HEK293 (cell line): ENCODE results near the gene SCN4B.

Source experiments
- CTCF ChIA-PET: fragments of 350-600 bp; formaldehyde crosslinking; extraction: SDS; loops from one replicate; lab custom pipeline; 2021; ENCODE audit warnings: antibody characterized with exemption; lab: Yijun Ruan, JAX
- POLR2A ChIA-PET: fragments of 300-600 bp; formaldehyde crosslinking; extraction: SDS; loops from one replicate; lab custom pipeline; 2020; ENCODE audit warnings: antibody characterized with exemption, inconsistent platforms; lab: Yijun Ruan, JAX
- H3K27ac ChIP-seq: fragments of 200-500 bp; sonication (Bioruptor generic); 2 replicates; pipeline ENCODE4 v1.5.1; 2014; ENCODE audit warnings: low read depth, low read length, control low read depth, inconsistent platforms; ENCODE audit errors: extremely low read depth
- H3K36me3 ChIP-seq, 2 experiments: fragments of 200-500 bp in 1 of 2; sonication (Bioruptor generic) in 1 of 2; 1 replicate in 1 of 2; 2 replicates in 1 of 2; pipeline ENCODE4 v1.5.1; 2014 to 2017; ENCODE audit warnings: inconsistent platforms in 2 of 2, low read length in 2 of 2; ENCODE audit not compliant: control insufficient read depth in 2 of 2, insufficient read depth in 1 of 2
- H3K4me1 ChIP-seq: fragments of 200-500 bp; sonication (Bioruptor generic); 2 replicates; pipeline ENCODE4 v1.5.1; 2014; ENCODE audit warnings: mild to moderate bottlenecking, low read length, inconsistent platforms; ENCODE audit not compliant: control insufficient read depth, insufficient read depth
- H3K4me3 ChIP-seq: 2 replicates; pipeline ENCODE4 v1.5.1; 2011; ENCODE audit warnings: low read depth, mild to moderate bottlenecking, control low read depth, low read length, moderate library complexity
- H3K9me3 ChIP-seq: fragments of 200-500 bp; sonication (Bioruptor generic); 2 replicates; pipeline ENCODE4 v1.5.1; 2014; ENCODE audit warnings: low read depth, low read length, inconsistent platforms; ENCODE audit not compliant: control insufficient read depth, insufficient read depth
- GLI2 ChIP-seq: fragments of 450-650 bp; formaldehyde crosslinking; IDR thresholded peaks from 2 replicates; pipeline ENCODE4; 2017; ENCODE audit warnings: missing biosample characterization, missing genetic modification characterization, low read depth, borderline replicate concordance
- KLF10 ChIP-seq: fragments of 450-650 bp; IDR thresholded peaks from 2 replicates; pipeline ENCODE4 v1.5.1; 2018; ENCODE audit warnings: missing biosample characterization, mild to moderate bottlenecking, missing genetic modification characterization
- REST ChIP-seq: fragments of 450-650 bp; formaldehyde crosslinking; IDR thresholded peaks from 2 replicates; pipeline ENCODE4 v1.5.1; 2016; ENCODE audit warnings: missing biosample characterization, missing genetic modification characterization
- ZBTB1 ChIP-seq: fragments of 450-650 bp; formaldehyde crosslinking; IDR thresholded peaks from 2 replicates; pipeline ENCODE4 v1.5.1; 2016; ENCODE audit warnings: missing biosample characterization, missing genetic modification characterization
- ZBTB20 ChIP-seq: fragments of 450-650 bp; formaldehyde crosslinking; IDR thresholded peaks from 2 replicates; pipeline ENCODE4 v1.5.1; 2016; ENCODE audit warnings: missing biosample characterization, missing genetic modification characterization
- ZBTB49 ChIP-seq: fragments of 450-650 bp; formaldehyde crosslinking; IDR thresholded peaks from 2 replicates; pipeline ENCODE4 v1.5.1; 2016; ENCODE audit warnings: missing biosample characterization, missing genetic modification characterization, low read depth
- ZFP69B ChIP-seq: fragments of 450-650 bp; formaldehyde crosslinking; IDR thresholded peaks from 2 replicates; pipeline ENCODE4 v1.5.1; 2016; ENCODE audit warnings: missing biosample characterization, missing genetic modification characterization
- ZNF274 ChIP-seq, 2 experiments: fragments of 200-500 bp in 1 of 2; fragments of 450-650 bp in 1 of 2; sonication (Bioruptor generic) in 1 of 2; formaldehyde crosslinking in 1 of 2; IDR thresholded peaks; 2 replicates each; pipeline versions ENCODE4 v1.5.1 to v1.6.1; 2014 to 2016; ENCODE audit warnings: borderline replicate concordance in 1 of 2, inconsistent platforms in 1 of 2, low read length in 1 of 2, missing biosample characterization in 1 of 2, missing genetic modification characterization in 1 of 2
- ZNF37A ChIP-seq: fragments of 450-650 bp; IDR thresholded peaks from 2 replicates; pipeline ENCODE4 v1.5.1; 2018; ENCODE audit warnings: missing biosample characterization, missing genetic modification characterization
- ZNF416 ChIP-seq: fragments of 450-650 bp; formaldehyde crosslinking; IDR thresholded peaks from 2 replicates; pipeline ENCODE4 v1.5.1; 2016; ENCODE audit warnings: missing biosample characterization, missing genetic modification characterization
- ZNF548 ChIP-seq: fragments of 450-650 bp; formaldehyde crosslinking; IDR thresholded peaks from 2 replicates; pipeline ENCODE4 v1.5.1; 2016; ENCODE audit warnings: missing biosample characterization, missing genetic modification characterization
- ZNF830 ChIP-seq: fragments of 450-650 bp; IDR thresholded peaks from 2 replicates; pipeline ENCODE4 v1.5.0; 2018; ENCODE audit warnings: missing biosample characterization, missing genetic modification characterization, low read depth, mild to moderate bottlenecking, moderate library complexity
- ZXDB ChIP-seq: fragments of 450-650 bp; formaldehyde crosslinking; IDR thresholded peaks from 2 replicates; pipeline ENCODE4 v1.5.1; 2016; ENCODE audit warnings: missing biosample characterization, missing genetic modification characterization
- TF ChIP-seq, protein P1 (sequence below): fragments of 450-650 bp; formaldehyde crosslinking; IDR thresholded peaks from 2 replicates; pipeline ENCODE4 v1.5.0; 2017; ENCODE audit warnings: missing biosample characterization, missing genetic modification characterization, borderline replicate concordance
- TF ChIP-seq, protein P2 (sequence below): fragments of 450-650 bp; formaldehyde crosslinking; IDR thresholded peaks from 2 replicates; pipeline ENCODE4 v1.5.1; 2017; ENCODE audit warnings: missing biosample characterization, missing genetic modification characterization
- TF ChIP-seq, protein P3 (sequence below): fragments of 450-650 bp; formaldehyde crosslinking; IDR thresholded peaks from 2 replicates; pipeline ENCODE4 v1.5.1; 2017; ENCODE audit warnings: missing biosample characterization, missing genetic modification characterization

SCN4B gene

GRCh38 chr11:118136341-118136740 lies 16.3 kb downstream of the SCN4B start:
- no peak overlapping the region for H3K27ac ChIP-seq
- TF ChIP-seq ZNF37A (tag by site-specific recombination) = no peak
- TF ChIP-seq ZNF416 = no peak
- no peak for TF ChIP-seq KLF10 (tag by site-specific recombination)
- TF ChIP-seq ZXDB (tag by site-specific recombination) = no peak
- no peak for TF ChIP-seq ZBTB49
- no peak for TF ChIP-seq ZBTB1 (tag by site-specific recombination)
- TF ChIP-seq, protein P1, sequence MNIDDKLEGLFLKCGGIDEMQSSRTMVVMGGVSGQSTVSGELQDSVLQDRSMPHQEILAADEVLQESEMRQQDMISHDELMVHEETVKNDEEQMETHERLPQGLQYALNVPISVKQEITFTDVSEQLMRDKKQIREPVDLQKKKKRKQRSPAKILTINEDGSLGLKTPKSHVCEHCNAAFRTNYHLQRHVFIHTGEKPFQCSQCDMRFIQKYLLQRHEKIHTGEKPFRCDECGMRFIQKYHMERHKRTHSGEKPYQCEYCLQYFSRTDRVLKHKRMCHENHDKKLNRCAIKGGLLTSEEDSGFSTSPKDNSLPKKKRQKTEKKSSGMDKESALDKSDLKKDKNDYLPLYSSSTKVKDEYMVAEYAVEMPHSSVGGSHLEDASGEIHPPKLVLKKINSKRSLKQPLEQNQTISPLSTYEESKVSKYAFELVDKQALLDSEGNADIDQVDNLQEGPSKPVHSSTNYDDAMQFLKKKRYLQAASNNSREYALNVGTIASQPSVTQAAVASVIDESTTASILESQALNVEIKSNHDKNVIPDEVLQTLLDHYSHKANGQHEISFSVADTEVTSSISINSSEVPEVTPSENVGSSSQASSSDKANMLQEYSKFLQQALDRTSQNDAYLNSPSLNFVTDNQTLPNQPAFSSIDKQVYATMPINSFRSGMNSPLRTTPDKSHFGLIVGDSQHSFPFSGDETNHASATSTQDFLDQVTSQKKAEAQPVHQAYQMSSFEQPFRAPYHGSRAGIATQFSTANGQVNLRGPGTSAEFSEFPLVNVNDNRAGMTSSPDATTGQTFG = no peak
- TF ChIP-seq REST (tag by site-specific recombination) = no peak
- TF ChIP-seq ZNF274 (IDR thresholded peaks at IDR 0.05; ENCODE audit: low read length) = no peak
- no peak for TF ChIP-seq ZNF274 (tag by site-specific recombination; IDR thresholded peaks at IDR 0.05; ENCODE audit: borderline replicate concordance)
- no peak for TF ChIP-seq ZFP69B (tag by site-specific recombination)
- TF ChIP-seq, protein P2, sequence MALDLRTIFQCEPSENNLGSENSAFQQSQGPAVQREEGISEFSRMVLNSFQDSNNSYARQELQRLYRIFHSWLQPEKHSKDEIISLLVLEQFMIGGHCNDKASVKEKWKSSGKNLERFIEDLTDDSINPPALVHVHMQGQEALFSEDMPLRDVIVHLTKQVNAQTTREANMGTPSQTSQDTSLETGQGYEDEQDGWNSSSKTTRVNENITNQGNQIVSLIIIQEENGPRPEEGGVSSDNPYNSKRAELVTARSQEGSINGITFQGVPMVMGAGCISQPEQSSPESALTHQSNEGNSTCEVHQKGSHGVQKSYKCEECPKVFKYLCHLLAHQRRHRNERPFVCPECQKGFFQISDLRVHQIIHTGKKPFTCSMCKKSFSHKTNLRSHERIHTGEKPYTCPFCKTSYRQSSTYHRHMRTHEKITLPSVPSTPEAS (tag by site-specific recombination) = no peak
- TF ChIP-seq GLI2 = no peak
- TF ChIP-seq, protein P3, sequence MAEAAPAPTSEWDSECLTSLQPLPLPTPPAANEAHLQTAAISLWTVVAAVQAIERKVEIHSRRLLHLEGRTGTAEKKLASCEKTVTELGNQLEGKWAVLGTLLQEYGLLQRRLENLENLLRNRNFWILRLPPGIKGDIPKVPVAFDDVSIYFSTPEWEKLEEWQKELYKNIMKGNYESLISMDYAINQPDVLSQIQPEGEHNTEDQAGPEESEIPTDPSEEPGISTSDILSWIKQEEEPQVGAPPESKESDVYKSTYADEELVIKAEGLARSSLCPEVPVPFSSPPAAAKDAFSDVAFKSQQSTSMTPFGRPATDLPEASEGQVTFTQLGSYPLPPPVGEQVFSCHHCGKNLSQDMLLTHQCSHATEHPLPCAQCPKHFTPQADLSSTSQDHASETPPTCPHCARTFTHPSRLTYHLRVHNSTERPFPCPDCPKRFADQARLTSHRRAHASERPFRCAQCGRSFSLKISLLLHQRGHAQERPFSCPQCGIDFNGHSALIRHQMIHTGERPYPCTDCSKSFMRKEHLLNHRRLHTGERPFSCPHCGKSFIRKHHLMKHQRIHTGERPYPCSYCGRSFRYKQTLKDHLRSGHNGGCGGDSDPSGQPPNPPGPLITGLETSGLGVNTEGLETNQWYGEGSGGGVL = no peak
- no peak for TF ChIP-seq ZBTB20 (tag by site-specific recombination)
- TF ChIP-seq ZNF548 (tag by site-specific recombination) = no peak
- no peak for TF ChIP-seq ZNF830
- TF ChIP-seq, all 188 proteins: peak for 0
- no peaks in the 10 kb centered on the region for H3K36me3 ChIP-seq
- ChIA-PET POLR2A (no interaction called here), CTCF (interaction anchor here (2.3 kb wide), 1 partner anchor 8 kb away, joined by 6 read pairs; no protein-coding TSS in a partner anchor)
- no peaks in the 10 kb centered on the region for H3K9me3 ChIP-seq
- H3K4me3 ChIP-seq = no peak overlapping the region
- no peaks in the 10 kb centered on the region for H3K4me1 ChIP-seq
